Lung (tissue), 12 donors: Measurements from ENCODE around the gene NEDD8. TPM values are rescaled to one million over a fixed set of nuclear protein-coding genes. Genes with fewer than 3 reads are reported as not detected.

Experiments
- ATAC-seq: fragments of 200-7000 bp; cut with Tn5 transposase; one replicate; pipeline ENCODE4 v1.9.1; 2020; ENCODE audit warnings: moderate number of reproducible peaks; ENCODE audit not compliant: insufficient read depth, low FRiP score
- DNase-seq, 3 donors: peaks; one replicate each; pipeline ENCODE4 v3.0.0-alpha.2; 2013 to 2017
- H3K27ac ChIP-seq, 2 donors: one replicate each; pipeline ENCODE4 v1.5.1; 2013; ENCODE audit warnings: mild to moderate bottlenecking in 2 of 2, moderate library complexity in 2 of 2, control low read depth in 1 of 2, inconsistent platforms in 1 of 2, low read depth in 1 of 2, low read length in 1 of 2
- H3K27me3 ChIP-seq, 3 donors: one replicate each; pipeline ENCODE4 v1.5.1; 2013; ENCODE audit warnings: low read length in 2 of 3; ENCODE audit not compliant: control insufficient read depth in 3 of 3, insufficient read depth in 3 of 3
- H3K36me3 ChIP-seq, 4 donors: one replicate each; pipeline ENCODE4 v1.5.1; 2013; ENCODE audit warnings: low read length in 4 of 4, mild to moderate bottlenecking in 1 of 4, moderate library complexity in 1 of 4; ENCODE audit not compliant: control insufficient read depth in 4 of 4, insufficient read depth in 4 of 4
- H3K4me1 ChIP-seq, 5 donors: one replicate each; pipeline ENCODE4 v1.5.1; 2013; ENCODE audit warnings: low read length in 5 of 5, mild to moderate bottlenecking in 2 of 5, moderate library complexity in 1 of 5; ENCODE audit not compliant: control insufficient read depth in 5 of 5, insufficient read depth in 5 of 5
- H3K4me3 ChIP-seq: one replicate; pipeline ENCODE4 v1.5.1; 2013; ENCODE audit warnings: mild to moderate bottlenecking, control low read depth, moderate library complexity
- H3K9ac ChIP-seq, 2 donors: one replicate each; pipeline ENCODE4 v1.5.1; 2013; ENCODE audit warnings: low read length in 2 of 2, control low read depth in 1 of 2; ENCODE audit not compliant: insufficient read depth in 1 of 2
- H3K9me3 ChIP-seq, 4 donors: one replicate each; pipeline ENCODE4 v1.5.1; 2013; ENCODE audit warnings: low read length in 3 of 4, mild to moderate bottlenecking in 1 of 4, moderate library complexity in 1 of 4; ENCODE audit not compliant: control insufficient read depth in 4 of 4, insufficient read depth in 3 of 4
- WGBS, 2 donors: extraction: QIAGEN DNeasy Blood & Tissue Kit; methylation state at CpG; one replicate each; pipeline ENCODE4 v1.1.7; 2013; 5-methylcytosine and 5-hydroxymethylcytosine counted together
- polyA plus RNA-seq, 2 donors: library from polyadenylated mRNA; stranded (reverse); fragments of 200-250 nt; gene quantifications; one replicate each; pipeline ENCODE4 v1.2.1, GENCODE V29; 2013
- total RNA-seq, 2 donors: library from RNA; depleted of rRNA in 1 of 2; stranded (reverse); fragments of >200 nt in 1 of 2; gene quantifications; one replicate each; pipeline ENCODE4 v1.2.1, GENCODE V29; 2014 to 2021
- TF ChIP-seq, protein P1 (sequence below): IDR thresholded peaks from 2 replicates; pipeline ENCODE4 v1.5.1; 2012; ENCODE audit warnings: mild to moderate bottlenecking; ENCODE audit errors: control extremely low read depth, extremely low read depth
- donor health status: control.
- donor health status: control.
- donor health status: Bipolar disorder and iron deficiency.
- donor health status: healthy.
- donor health status: DM: yes; HTN: yes; CAD: no.

Gene NEDD8
- total and polyA plus RNA-seq, 4 donors, result 69.5 to 246 (median 194) TPM

DNA sequence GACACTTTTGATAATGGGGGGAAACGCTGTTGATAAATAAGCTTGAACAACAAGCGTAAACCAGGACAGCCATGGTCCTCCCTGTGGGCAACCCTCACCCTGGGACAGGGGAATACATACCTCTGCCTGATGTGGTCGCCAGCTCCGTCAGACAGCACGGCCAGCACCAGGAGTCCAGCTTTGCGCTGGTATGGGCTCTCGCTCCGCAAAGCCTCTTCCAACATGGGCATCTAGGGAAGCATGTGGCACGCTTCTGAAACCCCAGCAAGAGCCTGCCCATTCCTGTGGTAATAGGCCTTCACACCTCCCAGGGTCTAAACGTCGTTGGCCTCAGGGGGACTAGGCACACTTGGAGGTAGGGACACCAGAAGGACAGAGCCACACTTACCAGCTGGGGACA, 46.4 kb downstream of the NEDD8 start:
- no peak overlapping the region for H3K4me3 ChIP-seq
- no peak overlapping the region for H3K9ac ChIP-seq
- no peaks in the 10 kb centered on the region for H3K9me3 ChIP-seq
- DNase-seq (no peak), ATAC-seq (no peak)
- no peak overlapping the region for H3K27ac ChIP-seq
- 92 to 96% methylated on average over 11 of the region's 11 CpGs for WGBS, 2 donors
- no peaks in the 10 kb centered on the region for H3K27me3 ChIP-seq
- H3K4me1 ChIP-seq, result peaks cover 0 to 8% (median 5%) of the 10 kb centered on the region in 5 donors
- H3K36me3 ChIP-seq, result peaks cover 23 to 54% (median 28%) of the 10 kb centered on the region in 4 donors
- TF ChIP-seq, protein P1, sequence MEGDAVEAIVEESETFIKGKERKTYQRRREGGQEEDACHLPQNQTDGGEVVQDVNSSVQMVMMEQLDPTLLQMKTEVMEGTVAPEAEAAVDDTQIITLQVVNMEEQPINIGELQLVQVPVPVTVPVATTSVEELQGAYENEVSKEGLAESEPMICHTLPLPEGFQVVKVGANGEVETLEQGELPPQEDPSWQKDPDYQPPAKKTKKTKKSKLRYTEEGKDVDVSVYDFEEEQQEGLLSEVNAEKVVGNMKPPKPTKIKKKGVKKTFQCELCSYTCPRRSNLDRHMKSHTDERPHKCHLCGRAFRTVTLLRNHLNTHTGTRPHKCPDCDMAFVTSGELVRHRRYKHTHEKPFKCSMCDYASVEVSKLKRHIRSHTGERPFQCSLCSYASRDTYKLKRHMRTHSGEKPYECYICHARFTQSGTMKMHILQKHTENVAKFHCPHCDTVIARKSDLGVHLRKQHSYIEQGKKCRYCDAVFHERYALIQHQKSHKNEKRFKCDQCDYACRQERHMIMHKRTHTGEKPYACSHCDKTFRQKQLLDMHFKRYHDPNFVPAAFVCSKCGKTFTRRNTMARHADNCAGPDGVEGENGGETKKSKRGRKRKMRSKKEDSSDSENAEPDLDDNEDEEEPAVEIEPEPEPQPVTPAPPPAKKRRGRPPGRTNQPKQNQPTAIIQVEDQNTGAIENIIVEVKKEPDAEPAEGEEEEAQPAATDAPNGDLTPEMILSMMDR, result no peak

DNA sequence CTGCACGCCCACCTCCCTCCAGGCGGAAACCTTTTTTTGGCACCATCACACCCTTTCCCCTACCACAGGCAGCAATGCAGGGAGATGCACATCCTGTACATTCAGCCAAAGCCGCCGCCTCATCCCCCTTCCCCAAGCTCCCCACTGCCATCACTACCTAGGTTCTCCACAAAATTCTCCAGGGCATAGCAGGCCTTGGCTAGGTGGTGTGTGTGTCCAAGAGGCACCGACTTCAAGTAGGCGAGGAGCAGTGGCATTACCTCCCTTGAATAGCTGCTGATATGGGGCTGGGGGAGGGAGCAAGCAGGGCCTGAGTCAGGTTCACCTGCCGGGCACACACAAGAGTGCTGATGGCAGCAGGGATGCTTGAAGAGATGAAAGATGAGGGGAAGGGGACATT, 47.1 kb downstream of the NEDD8 start:
- no peak overlapping the region for H3K4me3 ChIP-seq
- 97% methylated on average over 7 of the region's 7 CpGs for WGBS, 2 donors
- no peak for ATAC-seq
- H3K27ac ChIP-seq, result no peak overlapping the region
- no peak for DNase-seq
- TF ChIP-seq, protein P1, result no peak
- no peaks in the 10 kb centered on the region for H3K27me3 ChIP-seq
- H3K9me3 ChIP-seq, result no peaks in the 10 kb centered on the region
- H3K36me3 ChIP-seq, result peaks cover 23 to 59% (median 28%) of the 10 kb centered on the region in 4 donors
- no peak overlapping the region for H3K9ac ChIP-seq
- H3K4me1 ChIP-seq, result peaks cover 0 to 8% (median 5%) of the 10 kb centered on the region in 5 donors

DNA sequence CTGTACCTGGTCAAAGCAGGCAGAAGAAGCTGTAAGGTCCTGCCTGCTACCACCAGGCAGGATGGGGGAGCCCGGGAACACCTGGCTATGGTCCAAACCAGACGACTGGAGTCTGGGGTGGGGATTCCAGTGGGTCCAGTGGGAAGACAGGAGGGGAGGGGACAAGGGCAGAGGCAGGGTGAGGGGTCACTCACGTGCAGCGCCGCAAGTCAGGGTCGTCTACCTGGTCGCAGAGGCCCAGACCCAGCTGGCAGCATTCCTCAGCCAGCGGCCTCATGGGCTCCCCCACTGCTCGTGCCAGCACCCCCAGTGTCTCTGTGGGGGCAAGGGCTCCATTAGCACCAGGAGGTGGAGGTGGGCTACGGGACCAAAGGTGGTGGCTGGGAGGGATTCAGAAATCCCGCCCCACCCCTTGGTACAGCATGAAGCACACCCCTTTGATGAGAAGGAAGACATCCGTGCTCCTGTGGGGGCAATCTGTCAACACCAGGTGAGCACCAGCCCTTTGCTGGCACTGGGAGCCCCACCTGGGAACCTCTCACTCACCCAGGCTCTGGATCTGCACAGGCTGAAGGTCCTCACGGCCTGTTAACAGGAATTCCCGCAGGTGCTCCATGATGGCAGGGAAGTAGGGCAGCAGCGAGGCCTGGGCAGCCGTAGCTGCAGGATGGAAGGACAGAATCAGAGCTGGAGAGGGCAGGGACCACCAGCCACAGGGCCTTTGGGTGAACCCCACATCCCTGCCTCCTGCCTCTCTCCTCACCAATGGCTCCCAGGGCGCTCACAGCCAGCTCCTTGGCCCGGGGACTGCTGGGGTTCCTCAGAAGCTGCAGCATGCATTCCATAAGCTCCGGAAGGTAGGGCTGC, 47.8 kb downstream of the NEDD8 start:
- H3K9ac ChIP-seq, result no peak overlapping the region
- H3K27me3 ChIP-seq, result no peaks in the 10 kb centered on the region
- H3K4me3 ChIP-seq, result no peak overlapping the region
- H3K27ac ChIP-seq, result no peak overlapping the region
- 91 to 92% methylated on average over 19 of the region's 19 CpGs for WGBS, 2 donors
- TF ChIP-seq, protein P1, result no peak
- no peaks in the 10 kb centered on the region for H3K9me3 ChIP-seq
- ATAC-seq (no peak), DNase-seq (no peak)
- peaks cover 23 to 66% (median 28%) of the 10 kb centered on the region in 4 donors for H3K36me3 ChIP-seq
- H3K4me1 ChIP-seq, result peaks cover 0 to 8% (median 5%) of the 10 kb centered on the region in 5 donors
